ENCODE measurements around the gene CD22.
A peak's percentile ranks its signal among the peaks of the same experiment; 100 is the strongest.

The CD22 gene

GRCh38 chr19:35388277-35389054 is 59.5 kb downstream of the CD22 start:
- DNase-seq (ENCODE audit: low spot score), result peak; percentile 68

GRCh38 chr19:35389192-35389861 is 60.3 kb downstream of the CD22 start:
- peak; percentile 41 for DNase-seq (ENCODE audit: low spot score)

GRCh38 chr19:35392742-35393715 is 64.0 kb downstream of the CD22 start:
- DNase-seq (ENCODE audit: low spot score), result no peak

- DNase-seq (ENCODE audit: low spot score), result no peak
Observed at GRCh38 chr19:35395382-35396199, 66.6 kb downstream of the CD22 start.

DNA sequence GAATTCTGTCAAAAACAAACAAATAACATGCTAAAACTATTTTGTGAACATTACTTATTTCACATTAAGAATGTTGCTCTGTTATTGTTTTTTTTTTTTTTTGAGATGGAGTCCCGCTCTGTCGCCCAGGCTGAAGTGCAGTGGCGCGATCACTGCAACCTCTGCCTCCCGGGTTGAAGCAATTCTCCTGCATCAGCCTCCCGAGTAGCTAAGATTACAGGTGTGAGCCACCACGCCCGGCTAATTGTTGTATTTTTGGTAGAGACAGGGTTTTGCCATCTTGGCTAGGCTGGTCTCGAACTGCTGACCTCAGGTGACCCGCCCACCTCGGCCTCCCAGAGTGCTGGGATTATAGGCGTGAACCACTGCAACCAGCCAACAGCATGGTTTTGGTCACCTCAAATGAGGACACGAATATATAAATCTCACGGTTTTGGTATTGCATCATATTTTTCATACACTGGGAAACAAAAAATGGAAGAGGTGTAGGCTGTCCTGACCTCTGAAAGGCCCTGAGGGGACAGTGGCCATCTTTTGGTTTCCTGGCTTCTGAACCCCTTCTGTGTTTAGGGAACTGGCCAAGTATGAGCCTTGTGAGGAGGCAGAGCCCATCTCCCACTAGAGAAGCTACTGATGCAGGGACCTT is 67.4 kb downstream of the CD22 start:
- DNase-seq (ENCODE audit: low spot score), result no peak

Data from LoVo (cell line).